DND-41 (cell line): ENCODE measurements around the gene SLC37A3.
"Not testable (repeated sequence)": the region's sequence is repeated elsewhere in the genome, so short reads cannot be mapped to it uniquely, and the experiment has no call there.

Source experiments
- ATAC-seq: fragments of 200-7000 bp; cut with Tn5 transposase; 3 replicates; pipeline ENCODE4 v1.9.1; 2021; ENCODE audit warnings: low read depth; ENCODE audit not compliant: insufficient read depth
- DNase-seq: peaks from one replicate; pipeline ENCODE4 v3.0.0-alpha.2; 2020
- H2AFZ ChIP-seq: 2 replicates; pipeline ENCODE4 v1.6.0; 2012; ENCODE audit warnings: low read depth, low read length
- H3K27ac ChIP-seq: 2 replicates; pipeline ENCODE4 v1.5.1; 2012; ENCODE audit warnings: low read length, inconsistent platforms
- H3K27me3 ChIP-seq: fragments of 200-600 bp; sonication (generic); 2 replicates; pipeline ENCODE4 v1.6.0; 2012; ENCODE audit warnings: low read length, mild to moderate bottlenecking, inconsistent platforms; ENCODE audit not compliant: insufficient read depth, poor library complexity
- H3K36me3 ChIP-seq: 2 replicates; pipeline ENCODE4 v1.5.1; 2012; ENCODE audit warnings: low read length, inconsistent platforms; ENCODE audit not compliant: insufficient read depth
- H3K4me1 ChIP-seq: 2 replicates; pipeline ENCODE4 v1.5.1; 2012; ENCODE audit warnings: mild to moderate bottlenecking, low read length; ENCODE audit not compliant: insufficient read depth
- H3K4me2 ChIP-seq: 2 replicates; pipeline ENCODE4 v1.6.0; 2012; ENCODE audit warnings: mild to moderate bottlenecking, moderate library complexity, low read length, inconsistent platforms; ENCODE audit not compliant: insufficient read depth
- H3K4me3 ChIP-seq, 2 experiments: fragments of 200-600 bp in 1 of 2; shearing (Covaris generic) in 1 of 2; 2 replicates each; pipeline ENCODE4 v1.5.1; 2012 to 2016; ENCODE audit warnings: inconsistent platforms in 2 of 2, low read length in 2 of 2, mild to moderate bottlenecking in 2 of 2, low read depth in 1 of 2, moderate library complexity in 1 of 2
- H3K79me2 ChIP-seq: 2 replicates; pipeline ENCODE4 v1.6.0; 2012; ENCODE audit warnings: low read length, inconsistent platforms; ENCODE audit not compliant: insufficient read depth
- H3K9ac ChIP-seq: 2 replicates; pipeline ENCODE4 v1.6.0; 2012; ENCODE audit warnings: low read depth, mild to moderate bottlenecking, inconsistent platforms, low read length, moderate library complexity
- H3K9me3 ChIP-seq: 2 replicates; pipeline ENCODE4 v1.5.1; 2012; ENCODE audit warnings: low read length, moderate library complexity, mild to moderate bottlenecking, inconsistent platforms; ENCODE audit not compliant: insufficient read depth, severe bottlenecking
- H4K20me1 ChIP-seq: 2 replicates; pipeline ENCODE4 v1.6.0; 2012; ENCODE audit warnings: low read length; ENCODE audit not compliant: insufficient read depth
- CTCF ChIP-seq: IDR thresholded peaks from 2 replicates; pipeline ENCODE4 v1.5.1; 2012; ENCODE audit warnings: borderline replicate concordance, low read length, moderate library complexity, mild to moderate bottlenecking; ENCODE audit not compliant: poor library complexity, severe bottlenecking; ENCODE audit errors: extremely low read depth
- EZH2 ChIP-seq: IDR thresholded peaks from 3 replicates; pipeline ENCODE4 v1.6.1; 2012; ENCODE audit warnings: borderline replicate concordance, low read depth, mild to moderate bottlenecking, moderate library complexity, low read length, inconsistent platforms; ENCODE audit not compliant: severe bottlenecking

SLC37A3 gene

GRCh38 chr7:140325600-140325999 lies 72.7 kb downstream of the SLC37A3 start:
- Histone ChIP-seq H3K27ac (no peak overlapping the region), H3K9ac (no peak overlapping the region), H3K79me2 (no peaks in the 10 kb centered on the region), H3K9me3 (no peaks in the 10 kb centered on the region), H3K27me3 (no peaks in the 10 kb centered on the region), H3K4me1 (0 out of 2 replicates have a peak, but pooled peaks cover 2% of the 10 kb centered on the region), H3K4me2 (no peak overlapping the region), H3K36me3 (no peaks in the 10 kb centered on the region), H3K4me3 (no peak overlapping the region), H4K20me1 (no peaks in the 10 kb centered on the region), H2AFZ (no peak overlapping the region)
- no peak for ATAC-seq
- no peak for TF ChIP-seq CTCF
- TF ChIP-seq EZH2: no peak
- no peak for DNase-seq

GRCh38 chr7:140324714-140325113 lies 73.6 kb downstream of the SLC37A3 start:
- H3K27ac ChIP-seq: no peak overlapping the region
- 0 out of 2 replicates have a peak, but pooled peaks cover 2% of the 10 kb centered on the region for H3K4me1 ChIP-seq
- H3K36me3 ChIP-seq: no peaks in the 10 kb centered on the region
- H3K9me3 ChIP-seq: no peaks in the 10 kb centered on the region
- no peak overlapping the region for H2AFZ ChIP-seq
- TF ChIP-seq CTCF (no peak), EZH2 (no peak)
- H3K9ac ChIP-seq: no peak overlapping the region
- no peak for DNase-seq
- no peaks in the 10 kb centered on the region for H4K20me1 ChIP-seq
- H3K79me2 ChIP-seq: no peaks in the 10 kb centered on the region
- no peak overlapping the region for H3K4me2 ChIP-seq
- H3K4me3 ChIP-seq: no peak overlapping the region
- H3K27me3 ChIP-seq: no peaks in the 10 kb centered on the region
- ATAC-seq: no peak

GRCh38 chr7:140322759-140323158 lies 75.6 kb downstream of the SLC37A3 start:
- no peaks in the 10 kb centered on the region for H4K20me1 ChIP-seq
- H3K4me1 ChIP-seq: 0 out of 2 replicates have a peak, but pooled peaks cover 2% of the 10 kb centered on the region
- H2AFZ ChIP-seq: no peak overlapping the region
- H3K9ac ChIP-seq: no peak overlapping the region
- H3K4me2 ChIP-seq: no peak overlapping the region
- TF ChIP-seq EZH2 (no peak), CTCF (no peak)
- no peak overlapping the region for H3K4me3 ChIP-seq
- no peaks in the 10 kb centered on the region for H3K9me3 ChIP-seq
- H3K79me2 ChIP-seq: no peaks in the 10 kb centered on the region
- ATAC-seq: no peak
- no peaks in the 10 kb centered on the region for H3K36me3 ChIP-seq
- no peak for DNase-seq
- H3K27ac ChIP-seq: no peak overlapping the region
- no peaks in the 10 kb centered on the region for H3K27me3 ChIP-seq

- not testable (repeated sequence) for ATAC-seq, H3K9me3 ChIP-seq, H3K9ac ChIP-seq, H2AFZ ChIP-seq, H3K36me3 ChIP-seq, DNase-seq, H3K27ac ChIP-seq, H4K20me1 ChIP-seq, H3K79me2 ChIP-seq, H3K4me3 ChIP-seq, H3K4me2 ChIP-seq, H3K27me3 ChIP-seq, H3K4me1 ChIP-seq
Measured at GRCh38 chr7:140320078-140320477, 78.3 kb downstream of the SLC37A3 start.
